ENCODE data around the gene ZNF534. TPM values are rescaled to one million over a fixed set of nuclear protein-coding genes. Genes with fewer than 3 reads are reported as not detected.
A peak's percentile ranks its signal among the peaks of the same experiment; 100 is the strongest.
"Not testable (repeated sequence)": the region's sequence is repeated elsewhere in the genome, so short reads cannot be mapped to it uniquely, and the experiment has no call there.

ZNF534 gene
- total RNA-seq, 4 donors from 2014 or later = 0.28 TPM; not detected in 3

DNA sequence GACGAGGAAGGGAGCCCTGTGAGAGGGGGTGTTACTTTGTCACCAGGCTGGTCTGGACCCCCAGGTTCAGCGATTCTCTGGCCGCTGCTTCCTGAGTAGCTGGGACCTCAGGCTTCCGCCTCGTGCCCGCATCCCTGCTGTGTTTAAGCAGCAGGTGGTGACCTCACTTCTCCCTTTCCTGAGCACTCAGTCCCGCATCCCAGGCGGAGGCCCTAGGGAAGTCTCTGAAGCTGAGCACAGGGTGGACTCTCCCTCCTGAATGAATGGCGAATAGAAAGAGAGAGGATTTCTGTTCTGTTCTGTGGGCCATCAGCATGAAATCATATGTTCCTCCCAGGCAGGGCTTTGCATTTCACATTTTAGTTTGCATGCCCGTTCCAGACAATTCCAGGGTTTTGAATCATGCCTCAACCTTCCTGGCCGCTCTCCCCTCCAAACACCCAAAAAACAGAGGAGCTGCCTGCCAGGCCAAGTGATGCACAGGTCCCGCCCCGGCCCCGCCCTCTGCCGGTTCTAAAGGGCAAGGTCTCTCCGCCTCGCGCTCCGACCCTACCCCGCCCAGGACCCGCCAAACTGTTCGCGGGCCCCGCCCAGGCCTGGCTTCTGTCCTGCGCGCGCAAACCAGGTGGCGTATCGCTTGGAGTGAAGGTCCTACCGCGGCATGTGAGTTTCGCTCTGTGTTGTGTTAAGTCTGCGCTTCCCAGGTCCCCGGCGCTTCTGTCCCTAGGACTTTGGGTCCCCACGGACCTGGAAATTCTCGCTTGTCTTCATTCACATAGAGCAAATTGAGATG lies 63.4 kb downstream of the ZNF534 start:
- TF ChIP-seq, protein P1, sequence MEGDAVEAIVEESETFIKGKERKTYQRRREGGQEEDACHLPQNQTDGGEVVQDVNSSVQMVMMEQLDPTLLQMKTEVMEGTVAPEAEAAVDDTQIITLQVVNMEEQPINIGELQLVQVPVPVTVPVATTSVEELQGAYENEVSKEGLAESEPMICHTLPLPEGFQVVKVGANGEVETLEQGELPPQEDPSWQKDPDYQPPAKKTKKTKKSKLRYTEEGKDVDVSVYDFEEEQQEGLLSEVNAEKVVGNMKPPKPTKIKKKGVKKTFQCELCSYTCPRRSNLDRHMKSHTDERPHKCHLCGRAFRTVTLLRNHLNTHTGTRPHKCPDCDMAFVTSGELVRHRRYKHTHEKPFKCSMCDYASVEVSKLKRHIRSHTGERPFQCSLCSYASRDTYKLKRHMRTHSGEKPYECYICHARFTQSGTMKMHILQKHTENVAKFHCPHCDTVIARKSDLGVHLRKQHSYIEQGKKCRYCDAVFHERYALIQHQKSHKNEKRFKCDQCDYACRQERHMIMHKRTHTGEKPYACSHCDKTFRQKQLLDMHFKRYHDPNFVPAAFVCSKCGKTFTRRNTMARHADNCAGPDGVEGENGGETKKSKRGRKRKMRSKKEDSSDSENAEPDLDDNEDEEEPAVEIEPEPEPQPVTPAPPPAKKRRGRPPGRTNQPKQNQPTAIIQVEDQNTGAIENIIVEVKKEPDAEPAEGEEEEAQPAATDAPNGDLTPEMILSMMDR (IDR thresholded peaks at IDR 0.05) = no peak
- ATAC-seq (ENCODE audit: low FRiP score) = no peak
- no peak for DNase-seq (ENCODE audit: low spot score)

- ATAC-seq (ENCODE audit: low FRiP score) (peak; percentile 37), DNase-seq (ENCODE audit: low spot score) (no peak)
- TF ChIP-seq, protein P1 (IDR thresholded peaks at IDR 0.05) = no peak
Measured at GRCh38 chr19:52492994-52493470, 64.1 kb downstream of the ZNF534 start.

DNA sequence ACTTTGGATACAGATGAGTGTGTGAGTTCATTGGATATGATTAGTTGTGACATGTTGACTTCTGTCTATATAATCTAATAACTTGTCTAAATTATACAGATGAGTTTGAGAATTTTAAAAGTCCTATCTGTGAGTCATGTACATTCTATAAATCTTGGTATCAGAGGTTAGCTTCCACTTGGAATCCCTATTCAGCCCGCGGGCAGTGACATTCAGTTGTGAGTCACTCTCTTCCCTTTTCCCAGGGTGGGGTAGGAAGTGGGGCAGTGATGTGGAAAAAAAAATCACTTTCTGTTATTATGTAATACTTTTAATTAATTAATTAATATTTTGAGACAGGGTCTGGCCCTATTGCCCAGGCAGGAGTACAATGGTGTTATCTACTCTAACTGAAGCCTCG lies 65.6 kb downstream of the ZNF534 start:
- DNase-seq (ENCODE audit: low spot score) (no peak), ATAC-seq (ENCODE audit: low FRiP score) (no peak)
- TF ChIP-seq, protein P1 (IDR thresholded peaks at IDR 0.05) = no peak

- ATAC-seq (ENCODE audit: low FRiP score) (no peak), DNase-seq (ENCODE audit: low spot score) (no peak)
- TF ChIP-seq, protein P1 (IDR thresholded peaks at IDR 0.05) = no peak
Measured at GRCh38 chr19:52498571-52498970, 69.6 kb downstream of the ZNF534 start.

DNA sequence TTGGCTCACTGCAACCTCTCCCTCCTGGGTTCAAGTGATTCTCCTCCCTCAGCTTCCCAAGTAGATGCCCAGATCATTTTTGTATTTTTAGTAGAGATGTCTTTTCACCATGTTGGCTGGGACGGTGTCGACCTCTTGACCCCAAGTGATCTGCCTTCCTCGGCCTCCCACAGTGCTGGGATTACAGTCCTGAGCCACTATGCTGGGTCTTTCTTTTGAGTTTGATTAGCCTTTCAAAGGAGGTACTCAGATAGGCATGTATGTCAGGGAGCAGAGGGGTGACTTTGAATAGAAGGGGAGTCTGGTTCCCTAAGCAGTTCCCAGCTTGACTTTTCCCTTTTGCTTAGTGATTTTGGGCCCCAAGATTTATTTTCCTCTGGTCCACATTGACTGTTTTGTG lies 71.5 kb downstream of the ZNF534 start:
- ATAC-seq (ENCODE audit: low FRiP score); DNase-seq (ENCODE audit: low spot score): not testable (repeated sequence)

GRCh38 chr19:52500991-52501390 lies 72.0 kb downstream of the ZNF534 start:
- ATAC-seq (ENCODE audit: low FRiP score) = not testable (repeated sequence)

More at GRCh38 chr19:52500991-52501390, 72.0 kb downstream of the ZNF534 start:
- DNase-seq (ENCODE audit: low spot score) = not testable (repeated sequence)

Small RNA genes lying within 50 kb of the gene (small RNA-seq; reads per million reads assigned to genes)
- gene AC010332.1 = not detected

Other genes with a start within 250 kb of the ZNF534 start
- gene PPP2R1A, start 239.1 kb upstream of the ZNF534 start, total RNA-seq = 100 to 1,000 TPM; 141 to 162 (median 156) TPM
- 10 to 100 TPM in 1 of 4 donors, 1 to 10 TPM in 3; 5.7 to 21.8 (median 8.3) TPM for gene ZNF766, start 159.6 kb upstream of the ZNF534 start, total RNA-seq
- 10 to 100 TPM in 1 of 4 donors, 1 to 10 TPM in 3; 4.9 to 12.9 (median 7.4) TPM for gene ZNF480, start 132.0 kb upstream of the ZNF534 start, total RNA-seq
- gene ZNF610, start 92.9 kb upstream of the ZNF534 start, total RNA-seq = 1 to 10 TPM in 3 of 4 donors, under 1 TPM in 1; 0.48 to 3.5 (median 1.4) TPM
- 10 to 100 TPM; 13.6 to 26.8 (median 16.1) TPM for gene ZNF880, start 59.2 kb upstream of the ZNF534 start, total RNA-seq
- 10 to 100 TPM in 3 of 4 donors, 1 to 10 TPM in 1; 8.0 to 29.2 (median 11.9) TPM for gene ZNF528, start 31.3 kb upstream of the ZNF534 start, total RNA-seq
- gene ZNF578, start 24.4 kb downstream of the ZNF534 start, total RNA-seq = 1 to 10 TPM in 2 of 4 donors, under 1 TPM in 2; 0.65 to 2.9 (median 1.5) TPM
- gene ZNF808, start 98.5 kb downstream of the ZNF534 start, total RNA-seq = 10 to 100 TPM; 15.1 to 47.6 (median 17.6) TPM
- gene ZNF701, start 141.1 kb downstream of the ZNF534 start, total RNA-seq = 10 to 100 TPM in 3 of 4 donors, 1 to 10 TPM in 1; 8.6 to 24.6 (median 10.2) TPM
- 10 to 100 TPM; 38.7 to 62.3 (median 51.8) TPM for gene ZNF83, start 209.2 kb downstream of the ZNF534 start, total RNA-seq